MV-4-11 (cell line): Measurements from ENCODE around the gene SPAG17.

Experiments
- DNase-seq: peaks from one replicate; lab custom pipeline; 2025; lab: John Stamatoyannopoulos, UW

The SPAG17 gene

GRCh38 chr1:118118873-118119463 is 66.1 kb downstream of the SPAG17 start:
- no peak for DNase-seq

- DNase-seq, result no peak
Observed at GRCh38 chr1:118118469-118118868, 66.6 kb downstream of the SPAG17 start.

- DNase-seq, result no peak
Observed at GRCh38 chr1:118117521-118117920, 67.5 kb downstream of the SPAG17 start.

GRCh38 chr1:118116909-118117308 is 68.1 kb downstream of the SPAG17 start:
- DNase-seq, result no peak

GRCh38 chr1:118116401-118116800 is 68.6 kb downstream of the SPAG17 start:
- no peak for DNase-seq

- DNase-seq, result no peak
Observed at GRCh38 chr1:118115567-118116295, 69.3 kb downstream of the SPAG17 start.

GRCh38 chr1:118113261-118113660 is 71.8 kb downstream of the SPAG17 start:
- DNase-seq, result no peak

GRCh38 chr1:118110580-118110979 is 74.4 kb downstream of the SPAG17 start:
- no peak for DNase-seq

GRCh38 chr1:118104951-118105350 is 80.1 kb downstream of the SPAG17 start:
- DNase-seq, result no peak

- no peak for DNase-seq
Observed at GRCh38 chr1:118102445-118102844, 82.6 kb downstream of the SPAG17 start.

- DNase-seq, result no peak
Observed at GRCh38 chr1:118101999-118102398, 83.0 kb downstream of the SPAG17 start.

GRCh38 chr1:118101515-118101844 is 83.5 kb downstream of the SPAG17 start:
- no peak for DNase-seq

GRCh38 chr1:118100686-118101514 is 84.1 kb downstream of the SPAG17 start:
- DNase-seq, result no peak

- DNase-seq, result no peak
Observed at GRCh38 chr1:118099686-118100085, 85.3 kb downstream of the SPAG17 start.

- DNase-seq, result no peak
Observed at GRCh38 chr1:118097622-118098348, 87.2 kb downstream of the SPAG17 start.

- no peak for DNase-seq
Observed at GRCh38 chr1:118093017-118093416, 92.0 kb downstream of the SPAG17 start.

- no peak for DNase-seq
Observed at GRCh38 chr1:118090130-118090529, 94.9 kb downstream of the SPAG17 start.

GRCh38 chr1:118085365-118085764 is 99.7 kb downstream of the SPAG17 start:
- DNase-seq, result no peak

GRCh38 chr1:118084400-118084799 is 100.6 kb downstream of the SPAG17 start:
- DNase-seq, result no peak

GRCh38 chr1:118082984-118083383 is 102.0 kb downstream of the SPAG17 start:
- no peak for DNase-seq

- DNase-seq, result no peak
Observed at GRCh38 chr1:118081387-118081786, 103.6 kb downstream of the SPAG17 start.

GRCh38 chr1:118077331-118078045 is 107.5 kb downstream of the SPAG17 start:
- no peak for DNase-seq
